C4-2B (cell line): ENCODE data around the gene EVI5L.

Experiments
- CTCF ChIP-seq: fragments of 450-650 bp; conservative IDR thresholded peaks from 2 replicates; pipeline ENCODE4 v1.5.1; 2017; ENCODE audit warnings: mild to moderate bottlenecking
- ZFX ChIP-seq: fragments of 450-650 bp; IDR thresholded peaks from 2 replicates; pipeline ENCODE4 v1.6.1; 2017

GRCh38 chr19:7887408-7888144 lies 57.6 kb downstream of the EVI5L start:
- no peak for TF ChIP-seq CTCF
- TF ChIP-seq ZFX, result no peak
